Psoas muscle (tissue), 8 donors: ENCODE results near the gene PRC1. TPM values are rescaled to one million over a fixed set of nuclear protein-coding genes. Genes with fewer than 3 reads are reported as not detected.

Experiments
- ATAC-seq, 4 donors: fragments of 200-7000 bp; cut with Tn5 transposase; one replicate each; pipeline ENCODE4 v1.9.1; 2020; ENCODE audit warnings: moderate library complexity in 3 of 4, mild to moderate bottlenecking in 2 of 4
- DNase-seq, 2 donors: peaks; one replicate each; pipeline ENCODE4 v3.0.0-alpha.2; 2020
- H3K27ac ChIP-seq: fragments of 200-600 bp; one replicate; pipeline ENCODE4 v1.8.0; 2022
- H3K27me3 ChIP-seq, 3 donors: fragments of 200-600 bp in 1 of 3; one replicate each; pipeline versions ENCODE4 v1.6.1 to v1.8.0; 2013 to 2022; ENCODE audit warnings: low read length in 2 of 3, mild to moderate bottlenecking in 2 of 3, moderate library complexity in 1 of 3; ENCODE audit not compliant: insufficient read depth in 3 of 3
- H3K36me3 ChIP-seq, 2 donors: fragments of 200-600 bp in 1 of 2; one replicate each; pipeline versions ENCODE4 v1.6.1 to v1.8.0; 2013 to 2022; ENCODE audit warnings: low read depth in 1 of 2, mild to moderate bottlenecking in 1 of 2, moderate library complexity in 1 of 2; ENCODE audit not compliant: insufficient read depth in 1 of 2
- H3K4me1 ChIP-seq: fragments of 200-600 bp; one replicate; pipeline ENCODE4 v1.8.0; 2022
- H3K4me3 ChIP-seq: fragments of 200-600 bp; one replicate; pipeline ENCODE4 v1.8.0; 2022; ENCODE audit warnings: mild to moderate bottlenecking
- H3K9me3 ChIP-seq: fragments of 200-600 bp; one replicate; pipeline ENCODE4 v1.8.0; 2022
- CTCF ChIP-seq: fragments of 200-600 bp; IDR thresholded peaks from one replicate; pipeline ENCODE4 v1.8.0; 2022; ENCODE audit warnings: antibody characterized with exemption
- WGBS, 3 donors: extraction: QIAGEN DNeasy Blood & Tissue Kit; methylation state at CpG; one replicate each; pipeline versions ENCODE4 v1.1.6 to v1.1.7; 2013; 5-methylcytosine and 5-hydroxymethylcytosine counted together
- intact Hi-C, 2 donors: fragments of 100-400 bp; cut with DNase I; formaldehyde crosslinking; loops; one replicate each; pipeline versions ENCODE4 v1.11.0 to v1.14.2; 2022
- polyA plus RNA-seq, 3 donors: library from polyadenylated mRNA; stranded (reverse); fragments of 200-250 nt; gene quantifications; one replicate each; pipeline ENCODE4 v1.2.3, GENCODE V29; 2013
- total RNA-seq, 4 donors: library from RNA; stranded (reverse); fragmentation: NEBNext Ultra II Directional in 2 of 4; extraction: Animal tissue kit (Norgen Biotek cat#: 25700) in 2 of 4; gene quantifications; one replicate each; pipeline versions ENCODE4 v1.2.1 to v1.2.4, GENCODE V29; 2021 to 2023
- donor health status: healthy with polysubstance abuse.
- donor health status: DM: no; HTN: no; CAD: no; lungs with moderate emphysema.
- donor health status: Bipolar disorder and iron deficiency.
- donor health status: healthy.
- donor health status: DM: yes; HTN: yes; CAD: no.
- donor health status: DM: no; HTN: no; CAD: no.
- donor health status: DM: no; HTN: no; CAD: no.
- donor health status: DM: yes; HTN: yes; CAD: no.

The PRC1 gene
- total and polyA plus RNA-seq, 7 donors = 0.68 to 3.5 (median 1.8) TPM

DNA sequence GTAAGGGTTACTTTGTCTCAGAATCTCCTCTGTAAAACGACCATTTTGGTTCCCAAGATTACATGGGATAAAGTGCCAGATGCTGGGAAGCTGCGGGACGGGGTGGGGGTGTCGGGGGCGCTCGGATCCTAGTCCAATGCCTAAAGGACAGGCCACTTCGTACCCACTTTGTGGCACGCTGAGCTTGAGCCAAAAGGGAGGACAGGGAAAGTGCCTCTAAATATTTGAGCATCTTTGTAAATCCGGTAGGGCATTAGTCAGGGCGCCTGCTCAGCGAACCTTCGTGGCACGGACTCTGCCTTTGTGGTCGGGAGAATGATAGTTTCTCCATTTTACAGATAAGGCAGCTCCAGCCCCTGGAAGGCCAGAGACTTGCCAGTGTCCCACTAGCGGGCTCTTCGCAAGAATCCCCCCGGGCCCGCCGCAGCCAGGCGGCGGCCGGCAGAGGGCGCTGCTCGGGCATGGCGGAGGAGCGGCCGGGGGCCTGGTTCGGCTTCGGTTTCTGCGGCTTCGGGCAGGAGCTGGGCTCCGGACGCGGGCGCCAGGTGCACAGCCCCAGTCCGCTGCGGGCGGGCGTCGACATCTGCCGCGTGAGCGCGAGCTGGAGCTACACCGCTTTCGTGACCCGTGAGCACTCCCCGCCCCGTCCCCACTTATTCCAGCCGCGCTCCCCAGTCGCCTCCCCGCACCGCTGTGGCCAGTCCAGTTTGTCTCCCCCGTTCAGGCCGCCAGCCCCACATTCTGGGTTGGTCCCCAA is 37.9 kb downstream of the PRC1 start:
- Histone ChIP-seq H3K36me3 (peaks cover 2 to 37% of the 10 kb centered on the region in 2 donors), H3K9me3 (no peaks in the 10 kb centered on the region), H3K27me3 (no peaks in the 10 kb centered on the region), H3K4me1 (peaks cover 28% of the 10 kb centered on the region), H3K27ac (peak overlapping the region; percentile 61), H3K4me3 (peak overlapping the region; percentile 66)
- peak; percentile 93 for TF ChIP-seq CTCF
- ATAC-seq (peak; percentile 47 to 64 (median 60)), DNase-seq (peak; percentile 81 to 91)
- 4 to 5% (median 5%) methylated on average over 45 to 56 of the region's 56 CpGs for WGBS, 3 donors
- intact Hi-C loops = loop anchor here (2.0 to 5.0 kb wide), 6 partner anchors 36 to 316 kb away; partner anchors contain the start of gene PRC1 (in 1 of the 2)

- H3K9me3 ChIP-seq = no peaks in the 10 kb centered on the region
- H3K4me3 ChIP-seq = peak overlapping the region; percentile 89
- WGBS, 3 donors = 61 to 66% (median 65%) methylated on average over 20 of the region's 20 CpGs
- DNase-seq (no peak), ATAC-seq (no peak)
- H3K4me1 ChIP-seq = peaks cover 26% of the 10 kb centered on the region
- peaks cover 2 to 37% of the 10 kb centered on the region in 2 donors for H3K36me3 ChIP-seq
- TF ChIP-seq CTCF = no peak
- intact Hi-C loops = loop anchor here (2.0 to 5.0 kb wide), 6 partner anchors 37 to 317 kb away; partner anchors contain the start of gene PRC1 (in 1 of the 2)
- H3K27ac ChIP-seq = peak overlapping the region; percentile 100
- H3K27me3 ChIP-seq = no peaks in the 10 kb centered on the region
Measured at GRCh38 chr15:90955624-90956273, 38.6 kb downstream of the PRC1 start.

DNA sequence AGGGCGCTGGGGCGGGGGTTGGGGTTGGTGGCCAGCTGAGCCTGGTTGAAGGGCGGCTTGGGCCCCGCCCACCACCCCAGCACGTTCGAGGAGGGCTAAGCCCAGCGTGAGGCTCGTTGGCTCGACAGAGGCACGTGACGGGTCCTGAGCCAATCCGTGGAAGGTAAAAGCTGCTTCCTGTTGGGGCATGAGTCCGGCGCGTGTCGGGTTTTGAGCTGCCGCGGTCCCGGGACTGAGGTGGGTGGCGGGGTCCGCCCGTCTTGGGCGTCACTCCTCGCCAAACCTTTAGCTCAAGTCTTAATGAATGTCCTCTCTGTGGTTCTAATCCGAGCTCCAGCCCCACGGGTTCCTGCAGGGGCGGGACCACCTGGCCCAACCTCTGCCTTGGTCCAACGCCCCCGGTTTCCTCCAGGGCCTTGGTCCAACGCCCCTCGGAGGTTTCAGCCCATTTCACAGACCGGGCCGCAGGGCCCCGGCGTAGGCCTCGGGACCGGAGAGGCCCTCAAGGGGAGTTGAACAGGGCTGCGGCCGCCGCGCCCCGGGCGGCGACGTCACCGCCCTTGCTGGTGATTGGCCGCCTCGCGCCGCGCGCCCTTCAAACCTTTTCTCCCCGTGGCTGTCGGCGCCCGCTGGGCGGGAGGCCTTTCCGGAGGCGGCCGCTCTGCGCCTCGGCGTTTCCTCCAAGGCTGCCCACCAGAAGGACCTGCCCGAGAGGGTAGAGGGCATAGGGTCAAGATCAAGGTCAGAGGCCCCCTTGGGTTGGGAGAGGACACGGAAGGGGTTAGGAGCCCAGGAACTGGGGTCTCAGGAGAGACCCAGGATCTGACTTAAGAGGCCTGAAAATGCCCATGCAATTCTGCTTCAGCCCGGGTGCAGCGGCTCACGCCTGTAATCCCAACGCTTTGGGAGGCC is 39.4 kb downstream of the PRC1 start, which contains the start of gene RCCD1:
Gene RCCD1 (plus strand): TSS at position 173 of the 912 bp plus-strand sequence. CDS start 1,851 bp downstream, outside the sequence.
- TF ChIP-seq CTCF = no peak
- Histone ChIP-seq H3K27me3 (no peaks in the 10 kb centered on the region), H3K9me3 (no peaks in the 10 kb centered on the region), H3K36me3 (peaks cover 2 to 41% of the 10 kb centered on the region in 2 donors), H3K4me1 (peaks cover 18% of the 10 kb centered on the region), H3K27ac (peak within 1 kb of the TSS; percentile 100), H3K4me3 (peak within 1 kb of the TSS; percentile 89)
- DNase-seq = peak; percentile 97 to 98
- WGBS, 3 donors = 2% methylated on average over 63 to 69 of the region's 69 CpGs
- intact Hi-C loops = loop anchor here (5.0 kb wide), 4 partner anchors 37 to 317 kb away; partner anchors contain the start of gene PRC1 (in 1 of the 2)
- ATAC-seq = peak; percentile 92 to 94 (median 93)

DNA sequence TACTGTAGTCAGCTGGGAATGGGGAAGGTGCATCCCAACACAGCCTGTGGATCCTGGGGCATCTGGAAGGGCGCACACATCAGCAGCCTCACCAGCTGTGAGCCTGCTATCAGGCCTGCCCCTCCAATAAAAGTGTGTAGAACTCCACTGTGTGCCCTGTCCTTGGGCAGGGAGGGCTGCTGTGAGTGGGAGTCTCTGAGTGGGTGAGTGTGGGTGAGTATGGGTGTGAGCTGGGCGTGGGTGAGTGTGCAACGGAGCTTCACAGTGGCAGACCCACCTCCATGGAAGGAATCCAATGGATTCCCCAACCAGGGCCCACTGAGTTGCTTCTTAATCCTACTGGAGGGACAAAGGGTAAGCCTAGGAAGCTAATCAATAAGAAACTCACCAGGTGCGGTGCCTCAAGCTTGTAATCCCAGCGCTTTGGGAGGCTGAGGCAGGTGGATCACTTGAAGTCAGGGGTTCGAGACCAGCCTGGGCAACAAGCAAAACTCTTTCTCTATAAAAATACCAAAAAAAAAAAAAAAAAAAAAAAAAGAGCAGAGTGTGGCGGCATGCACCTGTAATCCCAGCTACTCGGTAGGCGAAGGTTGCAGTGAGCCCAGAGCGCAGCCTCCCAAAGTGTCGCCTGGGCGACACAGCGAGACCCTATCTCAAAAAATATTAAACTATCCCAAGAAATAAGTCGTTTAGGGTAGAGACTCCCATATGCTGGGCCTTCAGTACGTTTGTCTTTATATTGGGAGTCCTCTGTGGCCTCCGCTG is 40.2 kb downstream of the PRC1 start:
- H3K9me3 ChIP-seq = no peaks in the 10 kb centered on the region
- H3K4me1 ChIP-seq = peaks cover 12% of the 10 kb centered on the region
- H3K27ac ChIP-seq = peak overlapping the region; percentile 100
- ATAC-seq = no peak
- intact Hi-C loops = no loop called here
- peak overlapping the region; percentile 89 for H3K4me3 ChIP-seq
- peaks cover 2 to 50% of the 10 kb centered on the region in 2 donors for H3K36me3 ChIP-seq
- no peak for TF ChIP-seq CTCF
- 69 to 73% (median 72%) methylated on average over 16 of the region's 16 CpGs for WGBS, 3 donors
- H3K27me3 ChIP-seq = no peaks in the 10 kb centered on the region
- no peak for DNase-seq
